Neural progenitor cell (in vitro differentiated cells): Measurements from ENCODE around the gene MEOX1. TPM values are rescaled to one million over a fixed set of nuclear protein-coding genes. Genes with fewer than 3 reads are reported as not detected.

Experiments
- DNase-seq: peaks from one replicate; pipeline ENCODE4 v3.0.0-alpha.2; 2016; ENCODE audit warnings: low spot score
- H2AFZ ChIP-seq: fragments of 200-600 bp; sonication (generic); replicated peaks from 2 replicates; pipeline ENCODE4 v1.6.1; 2016; ENCODE audit warnings: antibody characterized with exemption
- H3F3A ChIP-seq: fragments of 200-600 bp; sonication (generic); 2 replicates; pipeline ENCODE4 v1.6.1; 2016; ENCODE audit warnings: antibody characterized with exemption, low read depth
- H3K27ac ChIP-seq: fragments of 200-600 bp; sonication (generic); 2 replicates; pipeline ENCODE4 v1.5.1; 2016; ENCODE audit warnings: mild to moderate bottlenecking
- H3K27me3 ChIP-seq: fragments of 200-600 bp; sonication (generic); 2 replicates; pipeline ENCODE4 v1.6.1; 2016; ENCODE audit warnings: mild to moderate bottlenecking, moderate library complexity
- H3K36me3 ChIP-seq: fragments of 200-600 bp; sonication (generic); 2 replicates; pipeline ENCODE4 v1.5.1; 2016
- H3K4me1 ChIP-seq: fragments of 200-600 bp; sonication (generic); 2 replicates; pipeline ENCODE4 v1.6.1; 2016; ENCODE audit warnings: mixed run types
- H3K4me2 ChIP-seq: fragments of 200-600 bp; sonication (generic); 2 replicates; pipeline ENCODE4 v1.6.1; 2016
- H3K4me3 ChIP-seq: fragments of 200-600 bp; sonication (generic); 2 replicates; pipeline ENCODE4 v1.5.1; 2016
- H3K79me2 ChIP-seq: fragments of 200-600 bp; sonication (generic); 2 replicates; pipeline ENCODE4 v1.6.1; 2016; ENCODE audit warnings: low read depth
- H3K9ac ChIP-seq: fragments of 200-600 bp; sonication (generic); 2 replicates; pipeline ENCODE4 v1.6.1; 2016
- H3K9me3 ChIP-seq: fragments of 200-600 bp; sonication (generic); 2 replicates; pipeline ENCODE4 v1.5.1; 2016; ENCODE audit warnings: low read depth
- H4K20me1 ChIP-seq: fragments of 200-600 bp; sonication (generic); 2 replicates; pipeline ENCODE4 v1.6.1; 2016; ENCODE audit warnings: low read depth
- H3K27ac Mint-ChIP-seq: 3 replicates; pipeline ENCODE4 v1.8.0; 2021; ENCODE audit warnings: mixed read lengths
- H3K27me3 Mint-ChIP-seq: 2 replicates; pipeline ENCODE4 v1.8.0; 2022; ENCODE audit warnings: low read depth, mild to moderate bottlenecking, inconsistent platforms, moderate library complexity, mixed read lengths; ENCODE audit not compliant: insufficient read depth
- H3K36me3 Mint-ChIP-seq: 3 replicates; pipeline ENCODE4 v1.8.0; 2021; ENCODE audit warnings: mixed read lengths
- H3K4me1 Mint-ChIP-seq: 3 replicates; pipeline ENCODE4 v1.8.0; 2021; ENCODE audit warnings: mixed read lengths
- H3K4me3 Mint-ChIP-seq: 3 replicates; pipeline ENCODE4 v1.8.0; 2021; ENCODE audit warnings: mild to moderate bottlenecking, moderate library complexity, mixed read lengths
- H3K9me3 Mint-ChIP-seq: 3 replicates; pipeline ENCODE4 v1.8.0; 2020; ENCODE audit warnings: mixed read lengths
- CTCF ChIP-seq: fragments of 200-600 bp; sonication (generic); IDR thresholded peaks from 2 replicates; pipeline ENCODE4 v1.5.1; 2017; ENCODE audit warnings: antibody characterized with exemption, mild to moderate bottlenecking
- EZH2 ChIP-seq: fragments of 200-600 bp; sonication (generic); IDR thresholded peaks from 2 replicates; pipeline ENCODE4 v1.6.1; 2017; ENCODE audit warnings: antibody characterized with exemption, mild to moderate bottlenecking, moderate library complexity
- EZH2phosphoT487 ChIP-seq: fragments of 200-600 bp; sonication (generic); IDR thresholded peaks from 2 replicates; pipeline ENCODE4 v1.6.1; 2017; ENCODE audit warnings: antibody characterized with exemption
- total RNA-seq: library from RNA; depleted of rRNA; stranded (reverse); fragments of >200 nt; gene quantifications from 2 replicates; pipeline ENCODE4 v1.2.3, GENCODE V29; 2015; ENCODE audit warnings: low replicate concordance

Gene MEOX1
- total RNA-seq, 1 donor from 2014 or later: not detected

GRCh38 chr17:43636426-43636825 lies 25.3 kb downstream of the MEOX1 start:
- Histone ChIP-seq H3K4me2 (no peak overlapping the region), H3F3A (no peaks in the 10 kb centered on the region), H3K79me2 (no peaks in the 10 kb centered on the region), H3K4me3 (no peak overlapping the region), H3K9ac (no peak overlapping the region), H3K4me1 (peaks cover 9% of the 10 kb centered on the region), H2AFZ (no peak overlapping the region), H3K9me3 (no peaks in the 10 kb centered on the region), H4K20me1 (no peaks in the 10 kb centered on the region), H3K27me3 (no peaks in the 10 kb centered on the region), H3K27ac (no peak overlapping the region), H3K36me3 (no peaks in the 10 kb centered on the region)
- H3K4me3 Mint-ChIP-seq: no peak overlapping the region
- peaks cover 38% of the 10 kb centered on the region for H3K4me1 Mint-ChIP-seq
- H3K36me3 Mint-ChIP-seq: no peaks in the 10 kb centered on the region
- H3K9me3 Mint-ChIP-seq: no peaks in the 10 kb centered on the region
- peaks cover 5% of the 10 kb centered on the region for H3K27me3 Mint-ChIP-seq
- no peak for TF ChIP-seq CTCF
- H3K27ac Mint-ChIP-seq: no peak overlapping the region
- DNase-seq: no peak

- no peaks in the 10 kb centered on the region for H3K9me3 Mint-ChIP-seq
- peak overlapping the region; percentile 32 for H3K27ac Mint-ChIP-seq
- no peak overlapping the region for H3K4me2 ChIP-seq
- TF ChIP-seq EZH2phosphoT487 (no peak), EZH2 (no peak), CTCF (no peak)
- H3K27me3 Mint-ChIP-seq: peaks cover 6% of the 10 kb centered on the region
- peaks cover 35% of the 10 kb centered on the region for H3K4me1 Mint-ChIP-seq
- H3K9ac ChIP-seq: no peak overlapping the region
- H3K36me3 Mint-ChIP-seq: no peaks in the 10 kb centered on the region
- H2AFZ ChIP-seq: no peak overlapping the region
- H4K20me1 ChIP-seq: no peaks in the 10 kb centered on the region
- H3K36me3 ChIP-seq: no peaks in the 10 kb centered on the region
- peaks cover 9% of the 10 kb centered on the region for H3K4me1 ChIP-seq
- no peaks in the 10 kb centered on the region for H3K79me2 ChIP-seq
- no peak overlapping the region for H3K27ac ChIP-seq
- no peaks in the 10 kb centered on the region for H3K9me3 ChIP-seq
- no peaks in the 10 kb centered on the region for H3F3A ChIP-seq
- H3K4me3 Mint-ChIP-seq: no peak overlapping the region
- no peak overlapping the region for H3K4me3 ChIP-seq
- no peaks in the 10 kb centered on the region for H3K27me3 ChIP-seq
- no peak for DNase-seq
Observed at GRCh38 chr17:43634591-43635125, 27.1 kb downstream of the MEOX1 start.

DNA sequence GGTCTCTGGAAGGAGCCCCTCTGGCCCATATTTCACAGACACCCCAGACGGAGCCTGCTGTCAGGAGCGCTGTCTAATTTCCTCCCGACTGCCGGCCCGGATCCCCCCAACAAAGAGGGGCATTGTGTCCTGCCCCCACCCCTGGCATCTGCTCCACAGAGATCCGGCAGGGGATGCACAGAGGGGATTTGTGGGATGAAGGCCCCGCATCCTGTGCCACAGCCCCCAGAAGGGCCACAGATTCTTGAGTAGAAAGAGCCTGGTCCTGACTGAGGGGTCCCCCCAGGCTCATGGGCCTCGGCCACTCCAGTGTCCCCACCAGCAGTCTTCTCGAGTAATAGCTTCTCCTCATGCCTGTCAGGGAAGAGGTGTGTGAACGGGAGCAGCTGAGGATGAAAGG lies 29.5 kb downstream of the MEOX1 start:
- Histone ChIP-seq H3K36me3 (no peaks in the 10 kb centered on the region), H3K79me2 (no peaks in the 10 kb centered on the region), H3K27ac (no peak overlapping the region), H3K27me3 (no peaks in the 10 kb centered on the region), H3K9me3 (no peaks in the 10 kb centered on the region), H3K4me1 (peaks cover 20% of the 10 kb centered on the region), H2AFZ (peak overlapping the region; percentile 13), H3K9ac (no peak overlapping the region), H3K4me2 (no peak overlapping the region), H3K4me3 (no peak overlapping the region), H3F3A (peaks cover 4% of the 10 kb centered on the region), H4K20me1 (no peaks in the 10 kb centered on the region)
- Mint-ChIP-seq H3K27ac (peak overlapping the region; percentile 72), H3K4me1 (peaks cover 54% of the 10 kb centered on the region), H3K27me3 (peaks cover 11% of the 10 kb centered on the region), H3K9me3 (no peaks in the 10 kb centered on the region), H3K36me3 (no peaks in the 10 kb centered on the region), H3K4me3 (no peak overlapping the region)
- TF ChIP-seq CTCF (no peak), EZH2phosphoT487 (no peak), EZH2 (no peak)
- DNase-seq: no peak
